Measurements from ENCODE around the gene MPZL3. TPM values are rescaled to one million over a fixed set of nuclear protein-coding genes. Genes with fewer than 3 reads are reported as not detected.

MPZL3 gene
- total RNA-seq, 1 donor from 2014 or later: 8.5 TPM

- FAIRE-seq (no peak), DNase-seq (ENCODE audit: low read depth) (no peak)
- H3K9ac ChIP-seq (ENCODE audit: low read length): no peak overlapping the region
- Mint-ChIP-seq H3K4me3 (ENCODE audit: unreplicated experiment) (no peak overlapping the region), H3K27ac (ENCODE audit: unreplicated experiment) (no peak overlapping the region), H3K27me3 (ENCODE audit: low read depth, unreplicated experiment) (peaks cover 3% of the 10 kb centered on the region), H3K9me3 (ENCODE audit: unreplicated experiment) (no peaks in the 10 kb centered on the region), H3K4me1 (ENCODE audit: low read depth, unreplicated experiment) (no peaks in the 10 kb centered on the region), H3K36me3 (ENCODE audit: low read depth, unreplicated experiment) (peaks cover 3% of the 10 kb centered on the region)
- H3K4me1 ChIP-seq (ENCODE audit: insufficient read depth, low read length): no peaks in the 10 kb centered on the region
- H3K9me3 ChIP-seq (ENCODE audit: insufficient read depth, low read depth, low read length): no peaks in the 10 kb centered on the region
- H3K4me2 ChIP-seq (ENCODE audit: low read length): no peak overlapping the region
- H4K20me1 ChIP-seq (ENCODE audit: insufficient read depth, low read length): no peaks in the 10 kb centered on the region
- TF ChIP-seq CTCF (IDR thresholded peaks at IDR 0.05; ENCODE audit: insufficient read depth, low read depth, low read length) (no peak), EZH2 (IDR thresholded peaks at IDR 0.05; ENCODE audit: insufficient read depth, low read length) (no peak)
- no peaks in the 10 kb centered on the region for H3K36me3 ChIP-seq (ENCODE audit: insufficient read depth, low read length)
- H2AFZ ChIP-seq (ENCODE audit: low read depth, low read length): no peak overlapping the region
- H3K27ac ChIP-seq (ENCODE audit: low read depth, low read length): no peak overlapping the region
- no peaks in the 10 kb centered on the region for H3K79me2 ChIP-seq (ENCODE audit: insufficient read depth, low read length)
- no peaks in the 10 kb centered on the region for H3K27me3 ChIP-seq (ENCODE audit: insufficient read depth, low read length)
- no peak overlapping the region for H3K4me3 ChIP-seq (ENCODE audit: insufficient read depth, low read depth, low read length)
Measured at GRCh38 chr11:118230088-118230487, 22.1 kb downstream of the MPZL3 start.

GRCh38 chr11:118229274-118229847, 22.8 kb downstream of the MPZL3 start:
- Mint-ChIP-seq H3K4me1 (ENCODE audit: low read depth, unreplicated experiment) (no peaks in the 10 kb centered on the region), H3K4me3 (ENCODE audit: unreplicated experiment) (no peak overlapping the region), H3K27me3 (ENCODE audit: low read depth, unreplicated experiment) (peaks cover 9% of the 10 kb centered on the region), H3K9me3 (ENCODE audit: unreplicated experiment) (no peaks in the 10 kb centered on the region), H3K36me3 (ENCODE audit: low read depth, unreplicated experiment) (peaks cover 3% of the 10 kb centered on the region), H3K27ac (ENCODE audit: unreplicated experiment) (no peak overlapping the region)
- no peaks in the 10 kb centered on the region for H3K79me2 ChIP-seq (ENCODE audit: insufficient read depth, low read length)
- no peak overlapping the region for H2AFZ ChIP-seq (ENCODE audit: low read depth, low read length)
- H3K27me3 ChIP-seq (ENCODE audit: insufficient read depth, low read length): peaks cover 2% of the 10 kb centered on the region
- H3K36me3 ChIP-seq (ENCODE audit: insufficient read depth, low read length): no peaks in the 10 kb centered on the region
- no peaks in the 10 kb centered on the region for H4K20me1 ChIP-seq (ENCODE audit: insufficient read depth, low read length)
- DNase-seq (ENCODE audit: low read depth) (peak; percentile 42), FAIRE-seq (no peak)
- no peaks in the 10 kb centered on the region for H3K4me1 ChIP-seq (ENCODE audit: insufficient read depth, low read length)
- H3K4me3 ChIP-seq (ENCODE audit: insufficient read depth, low read depth, low read length): no peak overlapping the region
- no peak overlapping the region for H3K9ac ChIP-seq (ENCODE audit: low read length)
- no peak overlapping the region for H3K4me2 ChIP-seq (ENCODE audit: low read length)
- no peaks in the 10 kb centered on the region for H3K9me3 ChIP-seq (ENCODE audit: insufficient read depth, low read depth, low read length)
- no peak overlapping the region for H3K27ac ChIP-seq (ENCODE audit: low read depth, low read length)
- TF ChIP-seq EZH2 (IDR thresholded peaks at IDR 0.05; ENCODE audit: insufficient read depth, low read length) (no peak), CTCF (IDR thresholded peaks at IDR 0.05; ENCODE audit: insufficient read depth, low read depth, low read length) (no peak)

All from astrocyte (in vitro differentiated cells and primary cell).